Prostate gland (tissue), 2 donors: ENCODE measurements around the gene ECM1.

Source experiments
- CTCF ChIP-seq, 4 experiments: fragments of 200-600 bp in 2 of 4; fragments of 450-650 bp in 2 of 4; sonication (generic) in 2 of 4; IDR thresholded peaks; 1 replicate in 3 of 4; 2 replicates in 1 of 4; pipeline ENCODE4 v1.5.1; 2016 to 2019; ENCODE audit warnings: antibody characterized with exemption in 4 of 4, mild to moderate bottlenecking in 2 of 4, moderate library complexity in 2 of 4
- POLR2A ChIP-seq: fragments of 450-650 bp; IDR thresholded peaks from one replicate; pipeline ENCODE4 v1.6.1; 2016; ENCODE audit warnings: antibody characterized with exemption, mild to moderate bottlenecking
- POLR2AphosphoS5 ChIP-seq: sonication (generic); formaldehyde crosslinking; IDR thresholded peaks from one replicate; pipeline ENCODE4 v1.6.1; 2017; ENCODE audit warnings: antibody characterized with exemption

DNA sequence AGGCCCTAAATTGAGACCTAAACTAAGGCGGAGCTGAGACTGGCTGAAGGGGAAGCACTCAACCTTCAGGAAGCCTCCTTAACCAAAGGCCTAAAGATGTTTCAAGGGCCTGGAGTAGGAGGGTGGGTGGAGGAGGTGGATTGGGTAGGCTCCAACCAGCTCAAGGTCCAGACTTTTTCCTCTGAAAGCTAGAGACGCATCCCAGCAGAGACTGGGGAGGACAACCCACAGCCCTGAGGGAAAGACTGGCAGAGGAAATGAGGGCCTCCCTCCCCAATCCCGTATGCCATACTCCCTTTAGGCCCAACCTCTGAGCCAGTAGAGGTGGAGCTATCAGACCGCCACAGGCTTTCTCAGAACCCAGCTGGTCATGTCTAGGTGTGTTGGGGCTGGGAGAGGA lies 1.1 kb downstream of the ECM1 start:
- TF ChIP-seq CTCF (IDR thresholded peaks at IDR 0.05): no peak
- no peak for TF ChIP-seq POLR2AphosphoS5
- no peak for TF ChIP-seq POLR2A
